CD4-positive, alpha-beta memory T cell (primary cell): ENCODE measurements around the gene EPC2. TPM values are rescaled to one million over a fixed set of nuclear protein-coding genes. Genes with fewer than 3 reads are reported as not detected.
A peak's percentile ranks its signal among the peaks of the same experiment; 100 is the strongest.

Experiments
- CTCF ChIA-PET: fragments of 350-600 bp; sonication (Branson Sonifier 250); formaldehyde crosslinking; loops from one replicate; lab custom pipeline; 2021; ENCODE audit warnings: inconsistent platforms; ENCODE audit not compliant: partially characterized antibody; lab: Charles Lee
- POLR2A ChIA-PET: fragments of 350-600 bp; sonication (Branson Sonifier 250); formaldehyde crosslinking; loops from one replicate; lab custom pipeline; 2021; ENCODE audit not compliant: partially characterized antibody; lab: Charles Lee
- DNase-seq, 5 donors: peaks; one replicate each; pipeline versions ENCODE4 v3.0.0 to v3.0.0-alpha.2; 2020 to 2022; ENCODE audit warnings: mixed read lengths in 1 of 5
- H3K27ac ChIP-seq: one replicate; pipeline ENCODE4 v1.7.0; 2013; ENCODE audit warnings: low read depth, low read length
- H3K27me3 ChIP-seq: 2 replicates; pipeline ENCODE4 v1.7.0; 2013; ENCODE audit warnings: mild to moderate bottlenecking, low read length, moderate library complexity; ENCODE audit not compliant: insufficient read depth
- H3K36me3 ChIP-seq: 2 replicates; pipeline ENCODE4 v1.7.0; 2013; ENCODE audit warnings: mild to moderate bottlenecking, low read length, moderate library complexity; ENCODE audit not compliant: insufficient read depth
- H3K4me1 ChIP-seq: 2 replicates; pipeline ENCODE4 v1.7.0; 2013; ENCODE audit warnings: mild to moderate bottlenecking, low read length, moderate library complexity; ENCODE audit not compliant: insufficient read depth
- H3K4me3 ChIP-seq, 2 donors: one replicate each; pipeline ENCODE4 v1.7.0; 2013; ENCODE audit warnings: low read length in 2 of 2, mild to moderate bottlenecking in 1 of 2
- H3K9me3 ChIP-seq, 2 donors: one replicate each; pipeline ENCODE4 v1.7.0; 2013; ENCODE audit warnings: low read length in 2 of 2, control low read depth in 1 of 2; ENCODE audit not compliant: control insufficient read depth in 1 of 2
- H3K27ac Mint-ChIP-seq, 7 donors: one replicate each; pipeline ENCODE4 v1.8.0; 2020 to 2021; ENCODE audit warnings: mixed read lengths in 7 of 7, mild to moderate bottlenecking in 6 of 7, inconsistent platforms in 3 of 7, moderate library complexity in 3 of 7
- H3K27me3 Mint-ChIP-seq, 2 donors: one replicate each; pipeline ENCODE4 v1.8.0; 2020 to 2021; ENCODE audit warnings: mixed read lengths in 2 of 2
- H3K36me3 Mint-ChIP-seq, 2 donors: one replicate each; pipeline ENCODE4 v1.8.0; 2020 to 2021; ENCODE audit warnings: mixed read lengths in 2 of 2, inconsistent platforms in 1 of 2, mild to moderate bottlenecking in 1 of 2
- H3K4me1 Mint-ChIP-seq, 4 donors: one replicate each; pipeline ENCODE4 v1.8.0; 2020 to 2021; ENCODE audit warnings: mixed read lengths in 4 of 4, mild to moderate bottlenecking in 1 of 4
- H3K4me3 Mint-ChIP-seq, 8 donors: one replicate each; pipeline ENCODE4 v1.8.0; 2020 to 2021; ENCODE audit warnings: mixed read lengths in 8 of 8, mild to moderate bottlenecking in 7 of 8, moderate library complexity in 6 of 8, inconsistent platforms in 3 of 8
- H3K9me3 Mint-ChIP-seq, 8 donors: one replicate each; pipeline ENCODE4 v1.8.0; 2020 to 2021; ENCODE audit warnings: mixed read lengths in 8 of 8, mild to moderate bottlenecking in 5 of 8, inconsistent platforms in 3 of 8, moderate library complexity in 1 of 8
- intact Hi-C: fragments of 100-400 bp; cut with micrococcal nuclease; formaldehyde crosslinking; loops from one replicate; pipeline ENCODE4 v1.15.1; 2023
- polyA plus RNA-seq, 2 donors: library from polyadenylated mRNA; unstranded; fragments of 300-500 nt; fragmentation: Illumina TruSeq; gene quantifications; one replicate each; pipeline ENCODE4 v1.2.3, GENCODE V29; 2021
- total RNA-seq, 2 experiments: library from RNA; stranded (reverse); gene quantifications; one replicate each; pipeline ENCODE4 v1.2.3, GENCODE V29; 2021

The EPC2 gene
- total and polyA plus RNA-seq, 4 experiments from 2014 or later = 1.4 to 77.9 (median 37.3) TPM

- no peaks in the 10 kb centered on the region for H3K36me3 Mint-ChIP-seq
- CTCF ChIA-PET = interaction anchor here (1.2 to 1.6 kb wide), 2 partner anchors 10 to 306 kb away, joined by 4 read pairs; no protein-coding TSS in a partner anchor
- H3K9me3 Mint-ChIP-seq = no peaks in the 10 kb centered on the region
- intact Hi-C loops = loop anchor here (10.0 kb wide), 1 partner anchor 60 kb away; the partner anchor contains the start of gene KIF5C
- H3K9me3 ChIP-seq = no peaks in the 10 kb centered on the region
- POLR2A ChIA-PET = no interaction called here
- peaks cover 14 to 25% (median 19%) of the 10 kb centered on the region in 4 donors for H3K4me1 Mint-ChIP-seq
- H3K27ac Mint-ChIP-seq = peak overlapping the region in 4 of 7 donors; percentile 67 to 81 (median 77)
- peaks cover 15% of the 10 kb centered on the region for H3K4me1 ChIP-seq
- H3K27me3 Mint-ChIP-seq = peaks cover 5% of the 10 kb centered on the region in 2 donors
- H3K4me3 Mint-ChIP-seq = peak overlapping the region in 6 of 8 donors; percentile 44 to 78 (median 66)
- H3K4me3 ChIP-seq = no peak overlapping the region
- H3K27me3 ChIP-seq = no peaks in the 10 kb centered on the region
- H3K36me3 ChIP-seq = no peaks in the 10 kb centered on the region
- H3K27ac ChIP-seq = no peak overlapping the region
- no peak for DNase-seq
Measured at GRCh38 chr2:148814860-148815419, 170.4 kb downstream of the EPC2 start.

- Histone ChIP-seq H3K4me3 (no peak overlapping the region), H3K4me1 (peaks cover 15% of the 10 kb centered on the region), H3K36me3 (no peaks in the 10 kb centered on the region), H3K9me3 (no peaks in the 10 kb centered on the region), H3K27ac (no peak overlapping the region), H3K27me3 (no peaks in the 10 kb centered on the region)
- Mint-ChIP-seq H3K4me1 (peaks cover 14 to 25% (median 19%) of the 10 kb centered on the region in 4 donors), H3K36me3 (no peaks in the 10 kb centered on the region), H3K9me3 (no peaks in the 10 kb centered on the region), H3K4me3 (no peak overlapping the region), H3K27ac (peak overlapping the region in 1 of 7 donors; percentile 17), H3K27me3 (peaks cover 5% of the 10 kb centered on the region in 2 donors)
- intact Hi-C loops = loop anchor here (10.0 kb wide), 1 partner anchor 59 kb away; the partner anchor contains the start of gene KIF5C
- POLR2A ChIA-PET = no interaction called here
- no peak for DNase-seq
- CTCF ChIA-PET = no interaction called here
Measured at GRCh38 chr2:148816176-148816575, 171.6 kb downstream of the EPC2 start.

- H3K27ac Mint-ChIP-seq = peak overlapping the region in 3 of 7 donors; percentile 26 to 86 (median 77)
Measured at GRCh38 chr2:148817210-148817708, 172.7 kb downstream of the EPC2 start.

GRCh38 chr2:148819019-148819585 lies 174.6 kb downstream of the EPC2 start:
- no peak for DNase-seq
- Histone ChIP-seq H3K27ac (no peak overlapping the region), H3K36me3 (no peaks in the 10 kb centered on the region), H3K9me3 (no peaks in the 10 kb centered on the region), H3K4me3 (no peak overlapping the region), H3K27me3 (no peaks in the 10 kb centered on the region), H3K4me1 (peaks cover 7% of the 10 kb centered on the region)
- peaks cover 5 to 10% of the 10 kb centered on the region in 2 donors for H3K27me3 Mint-ChIP-seq
- ChIA-PET CTCF (no interaction called here), POLR2A (no interaction called here)
- peaks cover 10 to 18% (median 12%) of the 10 kb centered on the region in 4 donors for H3K4me1 Mint-ChIP-seq
- H3K4me3 Mint-ChIP-seq = no peak overlapping the region
- no peaks in the 10 kb centered on the region for H3K36me3 Mint-ChIP-seq
- intact Hi-C loops = loop anchor here (10.0 kb wide), 1 partner anchor 56 kb away; the partner anchor contains the start of gene KIF5C
- H3K9me3 Mint-ChIP-seq = peaks cover 0 to 2% (median 0%) of the 10 kb centered on the region in 8 donors
- no peak overlapping the region for H3K27ac Mint-ChIP-seq

More at GRCh38 chr2:148817210-148817708, 172.7 kb downstream of the EPC2 start:
- no peak overlapping the region for H3K4me3 ChIP-seq
- H3K9me3 ChIP-seq = no peaks in the 10 kb centered on the region
- H3K27me3 ChIP-seq = no peaks in the 10 kb centered on the region
- H3K36me3 Mint-ChIP-seq = no peaks in the 10 kb centered on the region
- peak overlapping the region; percentile 73 to 92 (median 78) for H3K4me3 Mint-ChIP-seq
- H3K4me1 ChIP-seq = peaks cover 15% of the 10 kb centered on the region
- H3K27ac ChIP-seq = no peak overlapping the region
- ChIA-PET POLR2A (no interaction called here), CTCF (interaction anchor here (1.1 kb wide), 2 partner anchors 38 to 881 kb away, joined by 3 read pairs; no protein-coding TSS in a partner anchor)
- peaks cover 0 to 2% (median 0%) of the 10 kb centered on the region in 8 donors for H3K9me3 Mint-ChIP-seq
- H3K36me3 ChIP-seq = no peaks in the 10 kb centered on the region
- H3K27me3 Mint-ChIP-seq = peaks cover 5 to 8% of the 10 kb centered on the region in 2 donors
- DNase-seq = no peak
- intact Hi-C loops = loop anchor here (10.0 kb wide), 1 partner anchor 58 kb away; the partner anchor contains the start of gene KIF5C
- peaks cover 14 to 25% (median 19%) of the 10 kb centered on the region in 4 donors for H3K4me1 Mint-ChIP-seq

- H3K27ac ChIP-seq = no peak overlapping the region
- CTCF ChIA-PET = no interaction called here
- no peak for DNase-seq
- H3K9me3 Mint-ChIP-seq = peaks cover 0 to 13% (median 6%) of the 10 kb centered on the region in 8 donors
- POLR2A ChIA-PET = no interaction called here
- H3K9me3 ChIP-seq = no peaks in the 10 kb centered on the region
- intact Hi-C loops = no loop called here
- no peaks in the 10 kb centered on the region for H3K4me1 Mint-ChIP-seq
- H3K36me3 ChIP-seq = no peaks in the 10 kb centered on the region
- no peak overlapping the region for H3K27ac Mint-ChIP-seq
- H3K27me3 ChIP-seq = no peaks in the 10 kb centered on the region
- no peaks in the 10 kb centered on the region for H3K36me3 Mint-ChIP-seq
- H3K4me1 ChIP-seq = no peaks in the 10 kb centered on the region
- H3K4me3 Mint-ChIP-seq = no peak overlapping the region
- peaks cover 2 to 5% of the 10 kb centered on the region in 2 donors for H3K27me3 Mint-ChIP-seq
- no peak overlapping the region for H3K4me3 ChIP-seq
Measured at GRCh38 chr2:148824190-148824589, 179.6 kb downstream of the EPC2 start.

- Mint-ChIP-seq H3K4me1 (no peaks in the 10 kb centered on the region), H3K27ac (no peak overlapping the region), H3K9me3 (peaks cover 0 to 13% (median 6%) of the 10 kb centered on the region in 8 donors), H3K36me3 (no peaks in the 10 kb centered on the region), H3K4me3 (no peak overlapping the region), H3K27me3 (peaks cover 2 to 7% of the 10 kb centered on the region in 2 donors)
- Histone ChIP-seq H3K4me1 (no peaks in the 10 kb centered on the region), H3K36me3 (no peaks in the 10 kb centered on the region), H3K27ac (no peak overlapping the region), H3K9me3 (no peaks in the 10 kb centered on the region), H3K27me3 (no peaks in the 10 kb centered on the region), H3K4me3 (no peak overlapping the region)
- intact Hi-C loops = no loop called here
- ChIA-PET POLR2A (no interaction called here), CTCF (no interaction called here)
- DNase-seq = no peak
Measured at GRCh38 chr2:148826791-148827190, 182.2 kb downstream of the EPC2 start.

- CTCF ChIA-PET = no interaction called here
- Histone ChIP-seq H3K4me3 (no peak overlapping the region), H3K27ac (no peak overlapping the region), H3K27me3 (no peaks in the 10 kb centered on the region), H3K4me1 (no peaks in the 10 kb centered on the region), H3K9me3 (no peaks in the 10 kb centered on the region), H3K36me3 (no peaks in the 10 kb centered on the region)
- POLR2A ChIA-PET = no interaction called here
- H3K4me1 Mint-ChIP-seq = no peaks in the 10 kb centered on the region
- no peak overlapping the region for H3K27ac Mint-ChIP-seq
- H3K27me3 Mint-ChIP-seq = peaks cover 2% of the 10 kb centered on the region in 2 donors
- peaks cover 0 to 13% (median 5%) of the 10 kb centered on the region in 8 donors for H3K9me3 Mint-ChIP-seq
- intact Hi-C loops = no loop called here
- DNase-seq = no peak
- H3K4me3 Mint-ChIP-seq = no peak overlapping the region
- no peaks in the 10 kb centered on the region for H3K36me3 Mint-ChIP-seq
Measured at GRCh38 chr2:148828941-148829340, 184.4 kb downstream of the EPC2 start.
